HepG2 (cell line): ENCODE measurements around the gene IKZF3. TPM values are rescaled to one million over a fixed set of nuclear protein-coding genes. Genes with fewer than 3 reads are reported as not detected.

ENCODE experiments used
- ELK4 ChIP-seq: sonication (generic); formaldehyde crosslinking; IDR thresholded peaks from 2 replicates; pipeline ENCODE4 v1.9.0; 2021; ENCODE audit warnings: missing genetic modification reagents, borderline replicate concordance
- GTF2F1 ChIP-seq: fragments of 150-350 bp; IDR thresholded peaks from 2 replicates; pipeline ENCODE4 v1.6.1; 2014; ENCODE audit warnings: low read length
- NFE2 ChIP-seq: sonication (generic); formaldehyde crosslinking; IDR thresholded peaks from 2 replicates; pipeline ENCODE4 v1.4.0; 2020; ENCODE audit warnings: missing genetic modification reagents
- NFE2L2 ChIP-seq: fragments of 150-350 bp; IDR thresholded peaks from 2 replicates; pipeline ENCODE4 v1.6.1; 2014; ENCODE audit warnings: low read length
- PCBP2 ChIP-seq: fragments of 200-400 bp; formaldehyde crosslinking; optimal IDR thresholded peaks from 2 replicates; pipeline ENCODE3; 2018; ENCODE audit warnings: low read length, low read depth; ENCODE audit not compliant: poor library complexity, severe bottlenecking
- POLR2G ChIP-seq: fragments of 200-400 bp; formaldehyde crosslinking; IDR thresholded peaks from 2 replicates; pipeline ENCODE4 v1.6.1; 2018; ENCODE audit warnings: mild to moderate bottlenecking, low read depth, low read length, moderate library complexity
- PRPF4 ChIP-seq: fragments of 200-400 bp; formaldehyde crosslinking; IDR thresholded peaks from 2 replicates; pipeline ENCODE4 v1.6.1; 2016; ENCODE audit warnings: low read length, low read depth; ENCODE audit not compliant: poor library complexity, severe bottlenecking
- SKI ChIP-seq: fragments of 450-650 bp; IDR thresholded peaks from one replicate; pipeline ENCODE4 v1.6.1; 2018; ENCODE audit warnings: mild to moderate bottlenecking; ENCODE audit not compliant: partially characterized antibody
- SMAD1 ChIP-seq: sonication (generic); formaldehyde crosslinking; IDR thresholded peaks from 2 replicates; pipeline ENCODE4 v1.4.0; 2020; ENCODE audit warnings: missing genetic modification reagents, low read depth, mild to moderate bottlenecking, borderline replicate concordance
- SP2 ChIP-seq: sonication (generic); formaldehyde crosslinking; IDR thresholded peaks from 2 replicates; pipeline ENCODE4 v1.5.1; 2020; ENCODE audit warnings: mild to moderate bottlenecking, missing genetic modification reagents
- TBL1XR1 ChIP-seq: fragments of 150-350 bp; IDR thresholded peaks from 2 replicates; pipeline ENCODE4 v1.6.1; 2014; ENCODE audit warnings: borderline replicate concordance, low read length; ENCODE audit not compliant: partially characterized antibody
- TBX3 ChIP-seq: fragments of 450-650 bp; IDR thresholded peaks from 2 replicates; pipeline ENCODE4 v1.6.1; 2017; ENCODE audit warnings: antibody characterized with exemption, mild to moderate bottlenecking, inconsistent platforms, borderline replicate concordance
- ZBTB20 ChIP-seq: sonication (generic); formaldehyde crosslinking; IDR thresholded peaks from 2 replicates; pipeline ENCODE4 v1.8.1; 2023; ENCODE audit warnings: missing genetic modification reagents, low read depth, mild to moderate bottlenecking, borderline replicate concordance
- ZFP82 ChIP-seq: sonication (generic); formaldehyde crosslinking; IDR thresholded peaks from 2 replicates; pipeline ENCODE4 v1.5.1; 2020; ENCODE audit warnings: mild to moderate bottlenecking, missing genetic modification reagents, borderline replicate concordance
- ZNF292 ChIP-seq: sonication (generic); formaldehyde crosslinking; IDR thresholded peaks from 2 replicates; pipeline ENCODE4 v1.8.1; 2022; ENCODE audit warnings: mild to moderate bottlenecking, low read depth, missing genetic modification reagents, borderline replicate concordance
- ZNF33A ChIP-seq: sonication (generic); formaldehyde crosslinking; IDR thresholded peaks from 2 replicates; pipeline ENCODE4 v1.5.1; 2020; ENCODE audit warnings: missing genetic modification reagents, mild to moderate bottlenecking, moderate library complexity, borderline replicate concordance
- ZNF609 ChIP-seq: sonication (generic); formaldehyde crosslinking; IDR thresholded peaks from 2 replicates; pipeline ENCODE4 v1.4.0; 2020; ENCODE audit warnings: mild to moderate bottlenecking, missing genetic modification reagents, borderline replicate concordance
- ZNF800 ChIP-seq: sonication (generic); formaldehyde crosslinking; IDR thresholded peaks from 2 replicates; pipeline ENCODE4 v1.4.0; 2020; ENCODE audit warnings: missing genetic modification reagents
- polyA plus RNA-seq, 8 experiments: library from polyadenylated mRNA; depleted of rRNA in 3 of 8; stranded (reverse) in 7 of 8; unstranded in 1 of 8; fragments of >200 nt; fragmentation: Illumina TruSeq in 4 of 8; extraction: Trizol in 4 of 8; gene quantifications; 2 replicates each; pipeline versions ENCODE4 v1.2.1 to v1.2.3, GENCODE V29; 2011 to 2016; ENCODE audit warnings: low read depth in 4 of 8, missing spikeins in 1 of 8, mixed read lengths in 1 of 8; ENCODE audit not compliant: insufficient read depth in 1 of 8
- total RNA-seq, 5 experiments: library from RNA; depleted of rRNA; stranded (reverse); fragments of >200 nt; fragmentation: Illumina TruSeq; extraction: Trizol; gene quantifications; 2 replicates each; pipeline ENCODE4 v1.2.3, GENCODE V29; 2016; ENCODE audit warnings: low read depth in 1 of 5
- TF ChIP-seq, protein P1 (sequence below): sonication (generic); formaldehyde crosslinking; IDR thresholded peaks from 2 replicates; pipeline ENCODE4 v1.4.0; 2020; ENCODE audit warnings: missing genetic modification reagents, mild to moderate bottlenecking, borderline replicate concordance

Gene IKZF3
- total and polyA plus RNA-seq, 2 of the 13 experiments (the other 11 are each of a cell fraction or from before 2014, with no cell fraction given): not detected

DNA sequence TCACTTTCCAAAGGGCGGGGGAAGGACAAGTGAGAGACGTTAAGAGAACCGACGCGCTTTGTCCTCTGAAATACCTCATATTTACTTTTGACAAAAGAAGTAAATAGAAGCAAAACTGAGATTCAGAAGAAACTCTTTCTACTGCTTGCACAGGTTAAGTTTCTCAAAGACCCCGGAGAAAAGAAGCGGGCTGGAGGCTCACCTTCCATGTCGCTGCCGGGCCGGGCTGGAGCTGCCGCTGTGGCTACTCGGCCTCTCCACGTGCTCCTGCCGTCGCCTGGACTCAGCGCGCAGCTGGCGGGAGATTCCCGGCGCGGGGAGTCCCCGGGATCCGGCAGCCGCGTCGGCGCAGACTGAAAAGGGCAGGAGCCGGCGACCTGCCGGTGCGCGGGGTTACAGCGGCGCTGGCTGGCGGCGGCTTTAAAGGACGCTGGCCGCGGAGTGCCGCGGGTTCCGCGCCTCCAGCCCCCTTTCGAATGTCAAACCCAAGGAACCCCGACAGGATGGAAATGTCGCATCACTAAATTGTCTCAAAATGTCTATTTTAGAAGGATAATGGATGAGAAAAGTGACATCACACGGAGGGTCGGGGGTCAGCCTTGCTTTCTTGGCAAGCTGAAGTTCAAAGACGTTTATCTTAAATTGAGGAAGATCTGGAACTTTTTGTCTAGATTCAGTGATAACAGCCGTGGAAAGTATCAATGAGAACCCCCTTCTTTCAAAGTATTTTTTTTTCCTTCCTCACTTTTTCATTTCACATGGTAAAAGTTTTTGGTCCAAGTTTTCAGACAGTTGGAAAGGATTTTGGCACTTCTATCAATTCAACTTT, at the start of gene IKZF3 (continued):
- TF ChIP-seq ZNF800 (CRISPR knock-in tag): peak; percentile 99
- TF ChIP-seq PCBP2: no peak
- no peak for TF ChIP-seq ZFP82 (CRISPR knock-in tag)
- TF ChIP-seq POLR2G: no peak
- TF ChIP-seq, protein P1, sequence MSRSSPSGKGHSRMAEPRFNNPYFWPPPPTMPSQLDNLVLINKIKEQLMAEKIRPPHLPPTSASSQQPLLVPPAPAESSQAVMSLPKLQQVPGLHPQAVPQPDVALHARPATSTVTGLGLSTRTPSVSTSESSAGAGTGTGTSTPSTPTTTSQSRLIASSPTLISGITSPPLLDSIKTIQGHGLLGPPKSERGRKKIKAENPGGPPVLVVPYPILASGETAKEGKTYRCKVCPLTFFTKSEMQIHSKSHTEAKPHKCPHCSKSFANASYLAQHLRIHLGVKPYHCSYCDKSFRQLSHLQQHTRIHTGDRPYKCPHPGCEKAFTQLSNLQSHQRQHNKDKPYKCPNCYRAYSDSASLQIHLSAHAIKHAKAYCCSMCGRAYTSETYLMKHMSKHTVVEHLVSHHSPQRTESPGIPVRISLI (CRISPR knock-in tag): 0 out of 2 replicates have a peak, but pooled peaks have one; percentile 22
- TF ChIP-seq NFE2 (CRISPR knock-in tag): no peak
- peak; percentile 62; the same call in 1 of the 2 replicates for TF ChIP-seq ELK4 (CRISPR knock-in tag)
- no peak for TF ChIP-seq TBX3
- peak; percentile 67; the same call in 1 of the 2 replicates for TF ChIP-seq ZNF609
- no peak for TF ChIP-seq PRPF4
- peak; percentile 96 for TF ChIP-seq ZBTB20 (CRISPR knock-in tag)
- TF ChIP-seq TBL1XR1: no peak
- no peak; the same call in 1 of the 2 replicates for TF ChIP-seq SP2 (CRISPR knock-in tag)
- 0 out of 2 replicates have a peak, but pooled peaks have one; percentile 33 for TF ChIP-seq ZNF292
- TF ChIP-seq SKI: peak; percentile 54
- no peak for TF ChIP-seq NFE2L2
- no peak for TF ChIP-seq GTF2F1
- TF ChIP-seq ZNF33A (CRISPR knock-in tag): peak; percentile 87; the same call in 1 of the 2 replicates
- peak; percentile 56; the same call in 1 of the 2 replicates for TF ChIP-seq SMAD1
